Spleen (tissue), 11 donors: ENCODE measurements around the gene PPP1CA. TPM values are rescaled to one million over a fixed set of nuclear protein-coding genes. Genes with fewer than 3 reads are reported as not detected.

Experiments used
- DNase-seq: peaks from one replicate; pipeline ENCODE4 v3.0.0-alpha.2; 2020
- H3K27ac ChIP-seq, 8 donors: fragments of 200-600 bp; sonication (generic) in 7 of 8; 1 replicate in 4 of 8; 2 replicates in 4 of 8; pipeline versions ENCODE4 v1.5.0 to v1.8.0; 2016 to 2021; ENCODE audit warnings: inconsistent platforms in 4 of 8, mild to moderate bottlenecking in 4 of 8, moderate library complexity in 1 of 8
- H3K27me3 ChIP-seq, 7 donors: fragments of 200-600 bp; sonication (generic) in 6 of 7; replicated peaks in 1 of 7; 1 replicate in 4 of 7; 2 replicates in 3 of 7; pipeline versions ENCODE4 v1.5.0 to v1.8.0; 2016 to 2021; ENCODE audit warnings: inconsistent platforms in 3 of 7, mild to moderate bottlenecking in 1 of 7
- H3K36me3 ChIP-seq, 6 donors: fragments of 200-600 bp; sonication (generic) in 5 of 6; 1 replicate in 4 of 6; 2 replicates in 2 of 6; pipeline versions ENCODE4 v1.5.0 to v1.8.0; 2016 to 2021; ENCODE audit warnings: inconsistent platforms in 2 of 6
- H3K4me1 ChIP-seq, 6 donors: fragments of 200-600 bp; sonication (generic) in 5 of 6; 1 replicate in 3 of 6; 2 replicates in 3 of 6; pipeline versions ENCODE4 v1.5.0 to v1.8.0; 2016 to 2021; ENCODE audit warnings: inconsistent platforms in 3 of 6
- H3K4me3 ChIP-seq, 8 donors: fragments of 200-600 bp; sonication (generic) in 7 of 8; 1 replicate in 4 of 8; 2 replicates in 4 of 8; pipeline versions ENCODE4 v1.5.0 to v1.8.0; 2016 to 2021; ENCODE audit warnings: inconsistent platforms in 4 of 8, mild to moderate bottlenecking in 4 of 8, moderate library complexity in 2 of 8
- H3K9me3 ChIP-seq, 8 donors: fragments of 200-600 bp; sonication (generic) in 7 of 8; 1 replicate in 4 of 8; 2 replicates in 4 of 8; pipeline versions ENCODE4 v1.5.0 to v1.8.0; 2016 to 2021; ENCODE audit warnings: inconsistent platforms in 4 of 8
- CTCF ChIP-seq, 11 experiments: fragments of 200-600 bp in 7 of 11; fragments of 450-650 bp in 4 of 11; sonication (generic) in 4 of 11; IDR thresholded peaks in 8 of 11; conservative IDR thresholded peaks in 3 of 11; 1 replicate in 7 of 11; 2 replicates in 4 of 11; pipeline versions ENCODE4 v1.4.0 to v1.8.0; 2016 to 2021; ENCODE audit warnings: antibody characterized with exemption in 11 of 11, inconsistent platforms in 4 of 11, mild to moderate bottlenecking in 1 of 11
- POLR2AphosphoS5 ChIP-seq, 3 donors: sonication (generic); formaldehyde crosslinking; IDR thresholded peaks; one replicate each; pipeline ENCODE4 v1.5.1; 2017; ENCODE audit warnings: antibody characterized with exemption in 3 of 3
- WGBS, 5 donors: extraction: QIAGEN DNeasy Blood & Tissue Kit in 3 of 5; methylation state at CpG; one replicate each; pipeline versions ENCODE4 v1.1.5 to v1.1.7; 2013 to 2018; 5-methylcytosine and 5-hydroxymethylcytosine counted together
- intact Hi-C: fragments of 100-400 bp; cut with DNase I; formaldehyde crosslinking; loops from one replicate; pipeline ENCODE4 v1.15.0; 2023; ENCODE audit warnings: low total_unique reads
- polyA plus RNA-seq, 3 donors: library from polyadenylated mRNA; stranded (reverse); fragments of 200-250 nt; gene quantifications; one replicate each; pipeline ENCODE4 v1.2.1, GENCODE V29; 2013
- total RNA-seq, 7 donors: library from RNA; depleted of rRNA in 3 of 7; stranded (reverse); fragments of >200 nt in 3 of 7; fragmentation: NEBNext Ultra II Directional in 4 of 7; extraction: Animal tissue kit (Norgen Biotek cat#: 25700) in 4 of 7; gene quantifications; one replicate each; pipeline versions ENCODE4 v1.1.0 to v1.2.1, GENCODE V29; 2016 to 2021
- donor health status: healthy with polysubstance abuse.
- donor health status: DM: no; HTN: no; CAD: no; lungs with moderate emphysema.
- donor health status: DM: no; HTN: no; CAD: no.
- donor health status: Bipolar disorder and iron deficiency.
- donor health status: healthy.
- donor health status: DM: no; HTN: no; CAD: no.
- donor health status: DM: yes; HTN: yes; CAD: no.

Gene PPP1CA
- total and polyA plus RNA-seq, 10 donors: 147 to 207 (median 158) TPM

GRCh38 chr11:67413266-67413849, 11.7 kb upstream of the PPP1CA start:
- DNase-seq: no peak
- WGBS, 5 donors: 48 to 80% (median 58%) methylated on average over 2 of the region's 2 CpGs
- Histone ChIP-seq H3K9me3 (no peaks in the 10 kb centered on the region), H3K4me3 (no peak overlapping the region), H3K4me1 (peaks cover 39 to 99% (median 89%) of the 10 kb centered on the region in 6 donors), H3K27ac (peak overlapping the region in 1 of 8 donors; percentile 98), H3K36me3 (peaks cover 0 to 16% (median 0%) of the 10 kb centered on the region in 6 donors), H3K27me3 (peaks cover 0 to 61% (median 11%) of the 10 kb centered on the region in 7 donors)
- no peak for TF ChIP-seq CTCF (IDR thresholded peaks at IDR 0.05 in 8 of 11, conservative IDR thresholded peaks at IDR 0.05 in 3 of 11)
- TF ChIP-seq POLR2AphosphoS5 (IDR thresholded peaks at IDR 0.05): no peak
- intact Hi-C loops: no loop called here

- no peaks in the 10 kb centered on the region for H3K9me3 ChIP-seq
- TF ChIP-seq CTCF (IDR thresholded peaks at IDR 0.05 in 8 of 11, conservative IDR thresholded peaks at IDR 0.05 in 3 of 11) (no peak), POLR2AphosphoS5 (IDR thresholded peaks at IDR 0.05) (peak in 2 of 3 donors; percentile 7 to 55)
- no peak overlapping the region for H3K4me3 ChIP-seq
- peak; percentile 75 for DNase-seq
- WGBS, 5 donors: 64 to 80% (median 67%) methylated on average over 5 to 9 of the region's 9 CpGs
- peak overlapping the region in 2 of 8 donors; percentile 98 to 99 for H3K27ac ChIP-seq
- H3K27me3 ChIP-seq: peaks cover 0 to 61% (median 11%) of the 10 kb centered on the region in 7 donors
- H3K4me1 ChIP-seq: peaks cover 40 to 99% (median 89%) of the 10 kb centered on the region in 6 donors
- H3K36me3 ChIP-seq: peaks cover 0 to 22% (median 0%) of the 10 kb centered on the region in 6 donors
- intact Hi-C loops: no loop called here
Observed at GRCh38 chr11:67412495-67413179, 11.0 kb upstream of the PPP1CA start.

DNA sequence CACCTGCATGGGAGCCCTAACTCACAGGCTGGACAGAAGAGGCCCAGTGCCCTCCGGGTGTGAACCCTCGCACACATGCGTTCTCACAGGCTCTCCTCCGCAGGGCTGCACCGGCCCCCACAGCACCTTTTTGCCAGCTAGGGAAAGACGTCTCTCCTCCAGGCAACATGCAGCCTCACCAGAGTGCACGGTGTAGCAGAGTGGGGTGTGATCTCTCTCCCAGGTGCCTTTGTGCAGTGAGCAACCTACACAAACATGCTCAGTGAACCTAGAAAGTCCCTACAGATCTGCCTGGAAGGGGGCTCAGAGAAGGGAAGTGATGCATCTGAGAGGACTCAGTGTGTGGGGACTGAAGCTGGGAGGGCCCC, 10.1 kb upstream of the PPP1CA start:
- H3K4me3 ChIP-seq: peak overlapping the region in 1 of 8 donors; percentile 7
- intact Hi-C loops: no loop called here
- peaks cover 40 to 99% (median 89%) of the 10 kb centered on the region in 6 donors for H3K4me1 ChIP-seq
- peak overlapping the region in 3 of 8 donors; percentile 7 to 99 (median 98) for H3K27ac ChIP-seq
- TF ChIP-seq CTCF (IDR thresholded peaks at IDR 0.05 in 8 of 11, conservative IDR thresholded peaks at IDR 0.05 in 3 of 11) (no peak), POLR2AphosphoS5 (IDR thresholded peaks at IDR 0.05) (peak; percentile 57 to 71 (median 66))
- peaks cover 0 to 31% (median 0%) of the 10 kb centered on the region in 6 donors for H3K36me3 ChIP-seq
- peaks cover 0 to 61% (median 11%) of the 10 kb centered on the region in 7 donors for H3K27me3 ChIP-seq
- WGBS, 5 donors: 59 to 77% (median 66%) methylated on average over 6 to 7 of the region's 7 CpGs
- peak; percentile 74 for DNase-seq
- no peaks in the 10 kb centered on the region for H3K9me3 ChIP-seq
